ENCODE measurements around the gene SCGB3A1.
A peak's percentile ranks its signal among the peaks of the same experiment; 100 is the strongest.

SCGB3A1 gene

DNA sequence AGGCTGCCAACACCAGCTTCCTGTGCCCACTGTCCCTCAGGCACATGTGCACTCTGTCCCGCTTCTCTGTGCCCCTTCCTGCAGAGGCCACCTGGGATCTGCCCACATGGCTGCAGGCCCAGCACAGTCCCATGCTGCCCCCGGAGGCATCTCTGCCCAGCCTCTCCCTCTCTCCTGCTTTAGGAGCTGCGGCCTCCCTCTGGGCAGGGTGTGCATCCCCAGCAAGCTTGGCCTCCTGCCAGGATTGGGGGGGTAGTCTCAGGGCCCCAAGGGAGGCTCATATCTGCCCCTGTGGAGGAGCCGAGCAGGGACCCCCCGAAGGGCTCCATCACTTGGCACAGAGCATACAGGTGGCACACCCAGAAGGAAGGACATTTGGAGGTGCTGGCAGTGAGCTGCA is 33.3 kb upstream of the SCGB3A1 start:
- no peaks in the 10 kb centered on the region for H3K36me3 ChIP-seq (ENCODE audit: control insufficient read depth, insufficient read depth, low read length)
- H3K27me3 ChIP-seq (ENCODE audit: control insufficient read depth, insufficient read depth, low read length): peaks cover 14% of the 10 kb centered on the region
- no peak overlapping the region for H3K9ac ChIP-seq (ENCODE audit: low read length)
- no peak overlapping the region for H3K27ac ChIP-seq (ENCODE audit: low read depth, low read length)
- no peaks in the 10 kb centered on the region for H3K9me3 ChIP-seq (ENCODE audit: control insufficient read depth, insufficient read depth, low read depth, low read length)
- no peak overlapping the region for H3K4me3 ChIP-seq (ENCODE audit: low read depth, low read length)
- no peaks in the 10 kb centered on the region; the same call in 1 of the 2 replicates for H3K4me1 ChIP-seq (ENCODE audit: control insufficient read depth, insufficient read depth, low read length)

DNA sequence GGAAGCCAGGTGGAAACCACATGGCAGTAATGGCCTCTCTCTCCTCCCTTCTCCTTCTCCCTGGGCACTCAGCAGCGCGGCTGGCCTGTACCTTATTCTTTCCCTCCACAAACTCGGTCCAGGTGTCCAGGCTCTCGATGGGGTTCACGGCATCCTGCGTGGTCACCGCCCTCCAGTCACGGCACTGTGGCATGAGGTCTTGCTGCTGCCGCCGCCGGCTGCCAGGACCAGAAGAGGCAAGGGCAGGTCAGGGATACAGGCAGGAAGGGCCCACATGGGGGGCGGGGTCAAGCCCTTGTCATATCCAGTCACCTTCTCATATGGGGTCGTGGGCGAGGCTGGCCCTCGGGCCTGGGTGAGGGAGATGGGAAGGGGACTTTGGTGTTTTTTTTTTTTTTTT is 32.5 kb upstream of the SCGB3A1 start:
- Histone ChIP-seq H3K27ac (ENCODE audit: low read depth, low read length) (no peak overlapping the region), H3K9me3 (ENCODE audit: control insufficient read depth, insufficient read depth, low read depth, low read length) (no peaks in the 10 kb centered on the region), H3K9ac (ENCODE audit: low read length) (no peak overlapping the region), H3K27me3 (ENCODE audit: control insufficient read depth, insufficient read depth, low read length) (peaks cover 18% of the 10 kb centered on the region), H3K36me3 (ENCODE audit: control insufficient read depth, insufficient read depth, low read length) (no peaks in the 10 kb centered on the region), H3K4me3 (ENCODE audit: low read depth, low read length) (no peak overlapping the region), H3K4me1 (ENCODE audit: control insufficient read depth, insufficient read depth, low read length) (no peaks in the 10 kb centered on the region; the same call in 1 of the 2 replicates)

- Histone ChIP-seq H3K27ac (ENCODE audit: low read depth, low read length) (no peak overlapping the region), H3K27me3 (ENCODE audit: control insufficient read depth, insufficient read depth, low read length) (peaks cover 22% of the 10 kb centered on the region), H3K4me1 (ENCODE audit: control insufficient read depth, insufficient read depth, low read length) (peaks cover 2% of the 10 kb centered on the region; the same call in 1 of the 2 replicates)
Observed at GRCh38 chr5:180623411-180623834, 32.1 kb upstream of the SCGB3A1 start.

DNA sequence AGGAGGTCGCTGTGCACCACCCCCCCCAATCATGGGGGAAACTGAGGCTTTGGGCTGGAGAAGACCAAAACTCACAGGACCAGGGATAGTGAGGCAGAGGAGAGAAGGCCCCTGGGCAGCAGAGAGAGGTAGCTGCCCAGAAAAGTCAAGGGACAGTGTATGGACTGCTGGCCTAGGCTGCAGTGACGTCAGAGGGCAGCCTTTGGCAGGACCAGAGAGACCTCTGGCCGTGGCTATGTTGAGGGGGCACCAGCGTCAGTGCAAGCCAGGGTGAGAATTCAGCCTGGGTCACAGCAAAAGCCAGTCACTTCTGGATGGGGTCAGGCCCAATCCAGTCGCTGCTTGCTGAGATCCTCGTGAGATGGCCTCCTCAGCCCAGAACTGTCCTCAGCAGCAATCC is 31.6 kb upstream of the SCGB3A1 start:
- Histone ChIP-seq H3K36me3 (ENCODE audit: control insufficient read depth, insufficient read depth, low read length) (no peaks in the 10 kb centered on the region), H3K27me3 (ENCODE audit: control insufficient read depth, insufficient read depth, low read length) (peaks cover 25% of the 10 kb centered on the region), H3K4me3 (ENCODE audit: low read depth, low read length) (no peak overlapping the region), H3K9me3 (ENCODE audit: control insufficient read depth, insufficient read depth, low read depth, low read length) (no peaks in the 10 kb centered on the region), H3K4me1 (ENCODE audit: control insufficient read depth, insufficient read depth, low read length) (peaks cover 3% of the 10 kb centered on the region; the same call in 1 of the 2 replicates), H3K27ac (ENCODE audit: low read depth, low read length) (no peak overlapping the region), H3K9ac (ENCODE audit: low read length) (peak overlapping the region; percentile 7)

More at GRCh38 chr5:180623411-180623834, 32.1 kb upstream of the SCGB3A1 start:
- Histone ChIP-seq H3K4me3 (ENCODE audit: low read depth, low read length) (no peak overlapping the region), H3K36me3 (ENCODE audit: control insufficient read depth, insufficient read depth, low read length) (no peaks in the 10 kb centered on the region), H3K9ac (ENCODE audit: low read length) (no peak overlapping the region), H3K9me3 (ENCODE audit: control insufficient read depth, insufficient read depth, low read depth, low read length) (no peaks in the 10 kb centered on the region)

DNA sequence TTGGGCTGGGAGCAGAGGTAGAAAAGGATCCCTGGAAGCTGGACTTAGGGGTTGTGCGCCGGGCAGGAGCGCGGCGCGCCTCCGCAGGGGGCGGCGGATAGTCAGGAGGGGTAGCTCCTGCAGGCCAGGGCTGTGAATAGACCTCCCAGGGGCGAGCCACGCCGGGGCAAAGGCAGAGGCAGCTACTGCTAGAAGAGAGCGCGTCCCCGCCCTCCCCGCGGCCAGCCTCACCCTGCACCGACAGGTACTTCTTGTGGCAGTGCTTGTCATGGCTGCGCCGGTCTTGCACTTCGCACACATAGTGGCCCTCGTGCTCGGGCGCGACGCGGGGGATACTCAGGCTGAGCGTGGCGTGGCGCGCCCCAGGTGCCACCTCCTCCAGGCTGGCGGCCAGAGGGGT is 30.0 kb upstream of the SCGB3A1 start:
- Histone ChIP-seq H3K36me3 (ENCODE audit: control insufficient read depth, insufficient read depth, low read length) (no peaks in the 10 kb centered on the region), H3K27me3 (ENCODE audit: control insufficient read depth, insufficient read depth, low read length) (peaks cover 32% of the 10 kb centered on the region), H3K9me3 (ENCODE audit: control insufficient read depth, insufficient read depth, low read depth, low read length) (no peaks in the 10 kb centered on the region), H3K4me1 (ENCODE audit: control insufficient read depth, insufficient read depth, low read length) (peaks cover 3% of the 10 kb centered on the region; the same call in 1 of the 2 replicates), H3K9ac (ENCODE audit: low read length) (no peak overlapping the region), H3K27ac (ENCODE audit: low read depth, low read length) (no peak overlapping the region), H3K4me3 (ENCODE audit: low read depth, low read length) (no peak overlapping the region)

- peaks cover 34% of the 10 kb centered on the region for H3K27me3 ChIP-seq (ENCODE audit: control insufficient read depth, insufficient read depth, low read length)
- no peaks in the 10 kb centered on the region for H3K36me3 ChIP-seq (ENCODE audit: control insufficient read depth, insufficient read depth, low read length)
- H3K9ac ChIP-seq (ENCODE audit: low read length): no peak overlapping the region
- no peak overlapping the region for H3K4me3 ChIP-seq (ENCODE audit: low read depth, low read length)
- H3K27ac ChIP-seq (ENCODE audit: low read depth, low read length): no peak overlapping the region
- peaks cover 3% of the 10 kb centered on the region; the same call in 1 of the 2 replicates for H3K4me1 ChIP-seq (ENCODE audit: control insufficient read depth, insufficient read depth, low read length)
- H3K9me3 ChIP-seq (ENCODE audit: control insufficient read depth, insufficient read depth, low read depth, low read length): no peaks in the 10 kb centered on the region
Observed at GRCh38 chr5:180620014-180620413, 28.7 kb upstream of the SCGB3A1 start.

GRCh38 chr5:180619563-180619915 is 28.2 kb upstream of the SCGB3A1 start:
- peak overlapping the region; percentile 58 for H3K9ac ChIP-seq (ENCODE audit: low read length)
- no peaks in the 10 kb centered on the region for H3K9me3 ChIP-seq (ENCODE audit: control insufficient read depth, insufficient read depth, low read depth, low read length)
- H3K27me3 ChIP-seq (ENCODE audit: control insufficient read depth, insufficient read depth, low read length): peaks cover 34% of the 10 kb centered on the region
- H3K27ac ChIP-seq (ENCODE audit: low read depth, low read length): no peak overlapping the region
- H3K4me1 ChIP-seq (ENCODE audit: control insufficient read depth, insufficient read depth, low read length): peaks cover 3% of the 10 kb centered on the region; the same call in 1 of the 2 replicates
- H3K4me3 ChIP-seq (ENCODE audit: low read depth, low read length): peak overlapping the region; percentile 65
- no peaks in the 10 kb centered on the region for H3K36me3 ChIP-seq (ENCODE audit: control insufficient read depth, insufficient read depth, low read length)

DNA sequence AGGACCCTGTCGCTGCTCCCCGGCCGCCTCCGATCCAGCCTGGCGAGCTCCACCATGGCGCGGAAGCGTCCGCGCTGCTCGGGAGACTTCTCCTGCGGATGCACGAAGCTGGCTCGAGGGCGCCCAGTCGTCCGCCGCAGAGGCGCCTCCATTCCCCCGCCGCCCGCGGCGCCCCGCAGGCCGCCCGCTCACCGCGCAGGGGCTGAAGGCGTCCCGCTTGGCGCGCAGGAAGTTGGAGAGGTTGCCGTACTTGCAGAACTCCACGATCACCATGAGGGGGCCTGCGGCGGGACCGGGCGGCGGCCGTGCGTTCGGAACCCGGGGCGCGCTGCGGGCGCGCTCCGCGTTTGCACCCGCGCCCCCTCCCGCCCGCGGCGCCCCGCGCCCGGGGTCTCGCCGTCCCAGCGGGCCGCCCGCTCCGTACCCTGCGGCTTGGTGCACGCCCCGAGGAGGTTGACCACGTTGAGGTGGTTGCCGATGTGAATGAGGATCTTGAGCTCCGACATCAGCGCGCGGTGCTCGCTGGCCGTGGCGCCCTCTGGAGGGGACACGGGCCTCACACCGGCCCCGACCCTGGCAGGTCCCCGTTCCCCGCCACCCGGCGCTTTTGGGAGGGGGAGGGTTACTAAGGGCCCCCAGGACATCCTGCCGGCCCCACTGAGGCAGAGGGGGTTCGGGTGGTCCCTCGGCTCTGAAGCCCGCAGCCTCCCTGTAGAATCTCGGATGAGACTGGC is 27.7 kb upstream of the SCGB3A1 start:
- H3K9ac ChIP-seq (ENCODE audit: low read length): peak overlapping the region; percentile 58
- no peak overlapping the region for H3K27ac ChIP-seq (ENCODE audit: low read depth, low read length)

GRCh38 chr5:180618487-180618828 is 27.2 kb upstream of the SCGB3A1 start:
- Histone ChIP-seq H3K9me3 (ENCODE audit: control insufficient read depth, insufficient read depth, low read depth, low read length) (no peaks in the 10 kb centered on the region), H3K27ac (ENCODE audit: low read depth, low read length) (no peak overlapping the region), H3K9ac (ENCODE audit: low read length) (peak overlapping the region; percentile 58), H3K27me3 (ENCODE audit: control insufficient read depth, insufficient read depth, low read length) (peaks cover 34% of the 10 kb centered on the region), H3K36me3 (ENCODE audit: control insufficient read depth, insufficient read depth, low read length) (no peaks in the 10 kb centered on the region), H3K4me1 (ENCODE audit: control insufficient read depth, insufficient read depth, low read length) (peaks cover 3% of the 10 kb centered on the region; the same call in 1 of the 2 replicates), H3K4me3 (ENCODE audit: low read depth, low read length) (peak overlapping the region; percentile 65)

More for the DNA sequence above, 27.7 kb upstream of the SCGB3A1 start:
- H3K36me3 ChIP-seq (ENCODE audit: control insufficient read depth, insufficient read depth, low read length): no peaks in the 10 kb centered on the region
- H3K4me1 ChIP-seq (ENCODE audit: control insufficient read depth, insufficient read depth, low read length): peaks cover 3% of the 10 kb centered on the region; the same call in 1 of the 2 replicates
- H3K9me3 ChIP-seq (ENCODE audit: control insufficient read depth, insufficient read depth, low read depth, low read length): no peaks in the 10 kb centered on the region
- H3K4me3 ChIP-seq (ENCODE audit: low read depth, low read length): peak overlapping the region; percentile 65
- H3K27me3 ChIP-seq (ENCODE audit: control insufficient read depth, insufficient read depth, low read length): peaks cover 34% of the 10 kb centered on the region

- Histone ChIP-seq H3K4me3 (ENCODE audit: low read depth, low read length) (no peak overlapping the region), H3K36me3 (ENCODE audit: control insufficient read depth, insufficient read depth, low read length) (no peaks in the 10 kb centered on the region), H3K27ac (ENCODE audit: low read depth, low read length) (no peak overlapping the region), H3K4me1 (ENCODE audit: control insufficient read depth, insufficient read depth, low read length) (peaks cover 3% of the 10 kb centered on the region; the same call in 1 of the 2 replicates), H3K9ac (ENCODE audit: low read length) (no peak overlapping the region), H3K9me3 (ENCODE audit: control insufficient read depth, insufficient read depth, low read depth, low read length) (no peaks in the 10 kb centered on the region), H3K27me3 (ENCODE audit: control insufficient read depth, insufficient read depth, low read length) (peaks cover 16% of the 10 kb centered on the region)
Observed at GRCh38 chr5:180613814-180614188, 22.5 kb upstream of the SCGB3A1 start.

- Histone ChIP-seq H3K27ac (ENCODE audit: low read depth, low read length) (no peak overlapping the region), H3K27me3 (ENCODE audit: control insufficient read depth, insufficient read depth, low read length) (peaks cover 11% of the 10 kb centered on the region), H3K4me3 (ENCODE audit: low read depth, low read length) (no peak overlapping the region), H3K4me1 (ENCODE audit: control insufficient read depth, insufficient read depth, low read length) (peaks cover under 1% of the 10 kb centered on the region; the same call in 1 of the 2 replicates), H3K9ac (ENCODE audit: low read length) (no peak overlapping the region), H3K9me3 (ENCODE audit: control insufficient read depth, insufficient read depth, low read depth, low read length) (no peaks in the 10 kb centered on the region), H3K36me3 (ENCODE audit: control insufficient read depth, insufficient read depth, low read length) (no peaks in the 10 kb centered on the region)
Observed at GRCh38 chr5:180613188-180613813, 22.0 kb upstream of the SCGB3A1 start.
